GM21529 (cell line): ENCODE measurements around the gene CYTH1.
A peak's percentile ranks its signal among the peaks of the same experiment; 100 is the strongest.
"Not testable (repeated sequence)": the region's sequence is repeated elsewhere in the genome, so short reads cannot be mapped to it uniquely, and the experiment has no call there.

Experiments
- ATAC-seq: cut with Tn5 transposase; IDR thresholded peaks from one replicate; pipeline ENCODE4 v1.9.1; 2021; ENCODE audit not compliant: unreplicated experiment

The CYTH1 gene

GRCh38 chr17:78763561-78763960 is 18.5 kb downstream of the CYTH1 start:
- no peak for ATAC-seq

DNA sequence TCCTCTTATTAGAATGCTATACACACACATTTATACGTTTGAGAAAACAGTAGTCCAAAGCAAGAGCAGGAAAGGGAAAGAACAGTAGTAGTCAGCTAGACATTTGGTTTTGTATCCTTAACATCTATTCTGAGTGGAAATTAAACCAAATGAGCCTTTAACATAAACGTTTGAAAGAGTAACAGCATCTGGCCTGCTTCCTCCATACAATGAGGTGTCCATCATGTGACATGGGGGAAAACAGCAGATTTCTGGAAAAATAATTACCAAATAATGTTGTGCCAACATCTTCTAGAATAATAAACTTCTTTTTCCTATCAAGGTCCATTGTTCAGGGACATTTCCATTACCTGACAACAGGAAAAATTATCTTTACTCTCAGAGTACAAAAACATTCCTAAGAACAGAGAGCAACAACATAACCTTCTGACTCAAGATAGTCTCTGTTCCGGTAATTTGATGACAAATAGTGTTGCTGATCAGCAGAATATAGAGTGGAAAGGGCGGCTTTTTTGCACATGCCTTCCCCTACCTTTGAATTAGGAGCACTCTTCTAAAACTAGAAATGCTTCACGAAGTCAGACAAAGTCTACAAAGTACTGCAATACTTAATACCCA is 20.2 kb downstream of the CYTH1 start:
- ATAC-seq: no peak

DNA sequence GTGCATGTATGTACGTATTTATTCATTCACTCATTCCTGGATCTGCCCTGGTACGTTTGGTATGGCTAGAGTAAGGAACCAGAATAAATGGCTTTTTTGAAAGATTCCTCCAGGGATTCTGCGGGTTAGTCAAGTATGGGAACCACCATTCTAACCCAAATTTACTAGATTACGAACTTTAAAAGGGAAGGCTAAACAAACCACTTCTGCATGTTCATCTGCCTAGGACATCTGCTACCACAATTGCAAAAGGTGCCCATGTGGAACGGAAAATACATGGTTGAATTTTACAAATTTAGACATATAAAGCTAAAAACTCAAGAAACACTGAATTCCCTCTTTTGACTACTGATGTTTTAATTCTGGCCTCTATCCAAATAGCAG is 22.1 kb downstream of the CYTH1 start:
- ATAC-seq: no peak

- no peak for ATAC-seq
These were observed 22.7 kb downstream of the CYTH1 start for GRCh38 chr17:78759203-78759968.

DNA sequence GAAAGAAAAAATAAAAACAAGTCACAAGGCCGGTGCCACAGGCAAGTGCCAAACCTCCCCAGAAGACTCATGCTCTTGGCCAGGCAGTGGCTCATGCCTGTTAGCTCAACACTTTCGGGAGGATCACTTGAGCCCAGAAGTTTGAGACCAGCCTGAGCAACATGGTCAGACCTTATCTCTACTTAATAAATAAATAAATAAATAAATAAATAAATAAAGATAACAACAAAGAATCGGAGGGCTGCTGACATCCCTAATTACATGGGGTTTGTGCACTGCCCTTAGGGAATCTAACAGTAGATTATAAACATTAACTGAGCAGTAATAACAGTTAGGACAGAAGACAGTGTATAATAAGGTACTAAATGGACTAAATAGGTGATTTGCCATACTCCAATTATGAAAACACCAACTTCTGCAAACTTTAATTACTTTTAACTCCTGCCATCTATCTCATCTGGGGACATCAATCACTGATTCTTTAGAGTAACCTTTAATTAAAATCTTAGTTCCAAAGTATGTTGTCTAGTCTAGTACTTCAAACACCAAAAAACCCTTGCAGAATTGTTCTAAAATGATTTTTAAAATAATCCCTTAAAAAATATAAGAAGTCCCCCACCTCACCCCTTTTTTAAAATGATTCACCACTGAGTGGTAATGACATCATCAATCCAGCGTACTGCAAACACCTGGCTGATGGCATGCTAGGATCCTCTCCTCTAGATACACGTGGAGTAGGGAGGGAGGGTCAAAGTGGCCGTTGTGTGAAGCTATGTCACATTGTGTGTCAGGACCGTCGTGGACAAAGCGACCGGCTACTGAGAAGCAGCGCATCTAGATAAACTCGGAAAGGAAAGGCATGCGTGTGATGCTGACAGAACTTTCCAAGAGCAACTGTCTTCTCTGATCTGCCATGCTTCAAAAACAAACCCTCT is 28.5 kb downstream of the CYTH1 start:
- no peak for ATAC-seq

- ATAC-seq: no peak
These were observed 30.5 kb downstream of the CYTH1 start for GRCh38 chr17:78751447-78752161.

GRCh38 chr17:78751000-78751399 is 31.1 kb downstream of the CYTH1 start:
- not testable (repeated sequence) for ATAC-seq

DNA sequence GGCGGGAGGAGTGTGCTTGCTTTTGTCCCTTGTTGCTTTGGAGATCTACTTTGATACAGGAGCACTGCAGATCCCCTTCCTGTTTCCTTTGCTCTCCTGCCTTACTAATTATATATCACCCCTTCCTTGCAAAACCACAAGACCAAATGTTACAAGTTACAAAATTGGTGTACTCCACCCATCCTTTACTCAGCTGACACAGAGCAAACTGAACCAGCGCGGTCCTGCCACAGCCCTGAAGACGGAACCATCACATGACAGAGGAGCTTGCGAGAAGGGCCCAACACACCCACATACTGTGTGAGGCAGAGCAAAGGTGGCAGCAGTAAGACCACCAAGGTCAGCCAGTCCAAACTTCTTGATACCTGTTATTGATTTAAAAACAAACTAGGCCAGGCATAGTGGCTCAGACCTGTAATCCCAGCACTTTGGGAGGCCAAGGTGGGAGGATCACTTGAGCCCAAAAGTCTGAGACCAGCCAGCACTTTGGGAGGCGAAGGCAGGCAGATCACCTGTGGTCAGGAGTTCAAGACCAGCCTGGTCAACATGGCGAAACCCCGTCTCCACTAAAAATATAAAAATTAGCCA is 33.2 kb downstream of the CYTH1 start:
- no peak for ATAC-seq

GRCh38 chr17:78748048-78748729 is 33.9 kb downstream of the CYTH1 start:
- peak; percentile 52 for ATAC-seq

DNA sequence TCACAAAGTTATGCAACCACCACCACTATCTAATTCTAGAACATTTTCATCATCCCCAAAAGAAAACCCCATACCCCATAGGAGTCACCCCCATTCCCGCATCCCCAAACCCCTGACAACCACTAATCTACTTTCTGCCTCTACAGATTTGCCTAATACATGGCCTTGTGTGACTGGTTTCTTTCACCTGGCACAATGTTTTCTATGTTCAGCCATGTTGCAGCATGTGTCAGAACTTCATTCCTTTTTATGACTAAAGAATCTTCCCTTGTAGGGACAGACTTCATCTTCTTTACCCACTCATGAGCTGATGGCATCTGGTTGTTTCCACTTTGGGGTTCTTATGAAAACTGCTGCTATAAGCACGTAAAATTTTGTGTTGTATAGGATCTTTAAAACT is 34.6 kb downstream of the CYTH1 start:
- ATAC-seq: no peak

- ATAC-seq: no peak
These were observed 35.2 kb downstream of the CYTH1 start for GRCh38 chr17:78746949-78747269.

GRCh38 chr17:78746263-78746948 is 35.7 kb downstream of the CYTH1 start:
- no peak for ATAC-seq

- no peak for ATAC-seq
These were observed 36.5 kb downstream of the CYTH1 start for GRCh38 chr17:78745407-78746088.

DNA sequence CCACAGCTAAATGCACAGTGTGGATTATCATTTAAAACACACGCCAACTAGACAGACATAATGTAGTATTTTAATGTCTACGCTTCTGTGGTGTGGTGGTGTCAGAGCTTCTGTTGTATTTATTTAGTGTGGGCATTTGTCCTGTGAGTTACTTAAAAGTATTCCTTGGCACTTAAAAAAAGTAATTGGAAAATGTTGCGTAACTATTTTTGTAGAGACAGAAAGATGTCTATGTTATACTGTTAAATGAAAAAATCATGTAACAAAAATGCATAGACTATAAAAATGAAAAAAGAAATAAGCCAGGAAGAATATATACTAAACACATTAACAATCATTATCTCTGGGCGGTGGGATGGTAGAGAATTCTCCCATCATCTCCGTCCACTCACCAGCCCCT is 39.2 kb downstream of the CYTH1 start:
- ATAC-seq: no peak

DNA sequence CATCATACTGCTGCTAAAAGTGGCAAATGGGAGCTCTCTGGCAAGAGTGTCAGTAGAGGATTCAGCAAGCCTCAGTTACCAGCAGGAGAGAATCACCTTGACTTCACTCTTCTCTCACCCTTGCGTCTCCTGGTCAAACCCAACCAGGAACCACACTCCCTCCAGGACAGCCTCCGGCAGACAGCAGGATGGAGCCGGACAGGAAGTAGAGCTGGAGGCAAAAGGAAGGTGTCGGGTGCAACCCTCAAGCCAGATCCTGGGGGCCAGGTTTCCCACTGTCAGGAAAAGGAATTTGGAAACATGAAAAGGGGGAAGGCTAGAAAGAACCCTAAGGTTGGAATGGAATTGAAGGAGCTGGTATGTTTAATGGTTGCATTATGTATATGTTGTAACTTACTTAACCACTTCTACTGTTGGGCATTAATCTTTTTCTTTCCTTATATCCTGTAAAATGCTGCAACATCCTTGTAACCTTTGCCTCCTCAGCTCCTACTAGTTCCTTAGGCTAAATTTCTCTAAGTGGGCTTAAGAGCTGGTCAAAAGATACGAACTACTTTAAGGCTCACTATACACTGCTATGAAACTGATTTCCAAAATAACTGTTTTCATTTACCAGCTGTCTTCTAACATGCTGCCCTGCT is 40.3 kb downstream of the CYTH1 start:
- ATAC-seq: no peak

- ATAC-seq: no peak
These were observed 42.6 kb downstream of the CYTH1 start for GRCh38 chr17:78739331-78739931.

DNA sequence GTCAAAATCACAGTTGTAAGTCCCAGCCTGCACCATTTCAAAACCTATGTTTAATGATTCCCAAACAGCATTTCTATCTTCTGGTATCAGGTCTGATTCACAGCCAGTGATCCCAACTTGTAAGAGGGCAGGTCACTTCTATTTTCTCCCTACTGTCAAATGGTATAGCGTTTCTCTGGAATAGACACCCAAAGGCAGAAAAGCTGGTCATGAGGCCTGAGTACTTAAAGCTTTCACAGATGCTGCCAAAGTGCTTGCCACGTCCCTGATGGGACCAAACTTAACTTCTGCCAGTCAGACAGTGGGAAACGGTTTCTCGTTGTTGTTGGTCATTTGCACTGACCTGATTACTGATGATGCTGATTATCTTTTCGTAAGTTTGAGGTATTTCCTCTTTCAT is 43.4 kb downstream of the CYTH1 start:
- ATAC-seq: no peak

- ATAC-seq: no peak
These were observed 43.8 kb downstream of the CYTH1 start for GRCh38 chr17:78738278-78738677.
